ENCODE measurements around the gene METTL1.
A peak's percentile ranks its signal among the peaks of the same experiment; 100 is the strongest.

The METTL1 gene

GRCh38 chr12:57797933-57798332, 26.0 kb upstream of the METTL1 start:
- 94 to 100% methylated on average over 1 of the region's 1 CpG for WGBS, 2 experiments
- H3K9me3 ChIP-seq (ENCODE audit: control insufficient read depth, low read length): no peaks in the 10 kb centered on the region
- H3K4me1 ChIP-seq (ENCODE audit: control insufficient read depth, insufficient read depth, low read length): no peaks in the 10 kb centered on the region
- no peak overlapping the region for H3K27ac ChIP-seq (ENCODE audit: insufficient read depth, low read depth, low read length, poor library complexity, severe bottlenecking)
- no peak overlapping the region for H3K4me3 ChIP-seq (ENCODE audit: insufficient read depth, low read depth, low read length)
- H3K36me3 ChIP-seq (ENCODE audit: control insufficient read depth, insufficient read depth, low read length): peaks cover 4% of the 10 kb centered on the region
- H3K27me3 ChIP-seq (ENCODE audit: control insufficient read depth, insufficient read depth, low read length, poor library complexity, severe bottlenecking): no peaks in the 10 kb centered on the region

GRCh38 chr12:57796996-57797395, 25.1 kb upstream of the METTL1 start:
- H3K27me3 ChIP-seq (ENCODE audit: control insufficient read depth, insufficient read depth, low read length, poor library complexity, severe bottlenecking): no peaks in the 10 kb centered on the region
- WGBS, 2 experiments: 100% methylated on average over 1 of the region's 1 CpG; no CpG with 5 or more reads in 1 of the 2 experiments
- no peak overlapping the region for H3K4me3 ChIP-seq (ENCODE audit: insufficient read depth, low read depth, low read length)
- no peaks in the 10 kb centered on the region for H3K4me1 ChIP-seq (ENCODE audit: control insufficient read depth, insufficient read depth, low read length)
- H3K27ac ChIP-seq (ENCODE audit: insufficient read depth, low read depth, low read length, poor library complexity, severe bottlenecking): no peak overlapping the region
- no peaks in the 10 kb centered on the region for H3K9me3 ChIP-seq (ENCODE audit: control insufficient read depth, low read length)
- peaks cover 9% of the 10 kb centered on the region for H3K36me3 ChIP-seq (ENCODE audit: control insufficient read depth, insufficient read depth, low read length)

- no peak overlapping the region for H3K27ac ChIP-seq (ENCODE audit: insufficient read depth, low read depth, low read length, poor library complexity, severe bottlenecking)
- H3K4me1 ChIP-seq (ENCODE audit: control insufficient read depth, insufficient read depth, low read length): no peaks in the 10 kb centered on the region
- no peaks in the 10 kb centered on the region for H3K27me3 ChIP-seq (ENCODE audit: control insufficient read depth, insufficient read depth, low read length, poor library complexity, severe bottlenecking)
- H3K9me3 ChIP-seq (ENCODE audit: control insufficient read depth, low read length): no peaks in the 10 kb centered on the region
- peaks cover 16% of the 10 kb centered on the region for H3K36me3 ChIP-seq (ENCODE audit: control insufficient read depth, insufficient read depth, low read length)
- WGBS, 2 experiments: 99% methylated on average over 5 to 6 of the region's 6 CpGs
- no peak overlapping the region for H3K4me3 ChIP-seq (ENCODE audit: insufficient read depth, low read depth, low read length)
Observed at GRCh38 chr12:57795354-57795753, 23.4 kb upstream of the METTL1 start.

- 90 to 91% methylated on average over 1 of the region's 1 CpG for WGBS, 2 experiments
- Histone ChIP-seq H3K36me3 (ENCODE audit: control insufficient read depth, insufficient read depth, low read length) (peaks cover 16% of the 10 kb centered on the region), H3K27me3 (ENCODE audit: control insufficient read depth, insufficient read depth, low read length, poor library complexity, severe bottlenecking) (no peaks in the 10 kb centered on the region), H3K27ac (ENCODE audit: insufficient read depth, low read depth, low read length, poor library complexity, severe bottlenecking) (no peak overlapping the region), H3K9me3 (ENCODE audit: control insufficient read depth, low read length) (no peaks in the 10 kb centered on the region), H3K4me1 (ENCODE audit: control insufficient read depth, insufficient read depth, low read length) (no peaks in the 10 kb centered on the region), H3K4me3 (ENCODE audit: insufficient read depth, low read depth, low read length) (no peak overlapping the region)
Observed at GRCh38 chr12:57793920-57794319, 22.0 kb upstream of the METTL1 start.

GRCh38 chr12:57783861-57784260, 12.0 kb upstream of the METTL1 start:
- peaks cover 30% of the 10 kb centered on the region for H3K36me3 ChIP-seq (ENCODE audit: control insufficient read depth, insufficient read depth, low read length)
- H3K9me3 ChIP-seq (ENCODE audit: control insufficient read depth, low read length): no peaks in the 10 kb centered on the region
- H3K4me3 ChIP-seq (ENCODE audit: insufficient read depth, low read depth, low read length): no peak overlapping the region
- H3K4me1 ChIP-seq (ENCODE audit: control insufficient read depth, insufficient read depth, low read length): peaks cover 5% of the 10 kb centered on the region
- 91 to 98% methylated on average over 9 to 11 of the region's 11 CpGs for WGBS, 2 experiments
- no peak overlapping the region for H3K27ac ChIP-seq (ENCODE audit: insufficient read depth, low read depth, low read length, poor library complexity, severe bottlenecking)
- no peaks in the 10 kb centered on the region for H3K27me3 ChIP-seq (ENCODE audit: control insufficient read depth, insufficient read depth, low read length, poor library complexity, severe bottlenecking)

- Histone ChIP-seq H3K27ac (ENCODE audit: insufficient read depth, low read depth, low read length, poor library complexity, severe bottlenecking) (no peak overlapping the region), H3K9me3 (ENCODE audit: control insufficient read depth, low read length) (no peaks in the 10 kb centered on the region), H3K4me1 (ENCODE audit: control insufficient read depth, insufficient read depth, low read length) (peaks cover 5% of the 10 kb centered on the region), H3K36me3 (ENCODE audit: control insufficient read depth, insufficient read depth, low read length) (peaks cover 26% of the 10 kb centered on the region), H3K27me3 (ENCODE audit: control insufficient read depth, insufficient read depth, low read length, poor library complexity, severe bottlenecking) (no peaks in the 10 kb centered on the region), H3K4me3 (ENCODE audit: insufficient read depth, low read depth, low read length) (peak overlapping the region; percentile 86)
- WGBS, 2 experiments: 83 to 84% methylated on average over 11 to 12 of the region's 12 CpGs
Observed at GRCh38 chr12:57783466-57783801, 11.5 kb upstream of the METTL1 start.

GRCh38 chr12:57782608-57783465, 10.9 kb upstream of the METTL1 start, which contains the start of gene TSFM:
TSFM (plus strand) TSS chr12:57782787; CDS start chr12:57782802, 15 bp downstream.
- Histone ChIP-seq H3K27me3 (ENCODE audit: control insufficient read depth, insufficient read depth, low read length, poor library complexity, severe bottlenecking) (no peaks in the 10 kb centered on the region), H3K4me1 (ENCODE audit: control insufficient read depth, insufficient read depth, low read length) (peaks cover 5% of the 10 kb centered on the region), H3K4me3 (ENCODE audit: insufficient read depth, low read depth, low read length) (peak within 1 kb of the TSS; percentile 86), H3K27ac (ENCODE audit: insufficient read depth, low read depth, low read length, poor library complexity, severe bottlenecking) (no peak within 1 kb of the TSS), H3K36me3 (ENCODE audit: control insufficient read depth, insufficient read depth, low read length) (peaks cover 24% of the 10 kb centered on the region), H3K9me3 (ENCODE audit: control insufficient read depth, low read length) (no peaks in the 10 kb centered on the region)
- 3% methylated on average over 45 of the region's 45 CpGs for WGBS, 2 experiments

GRCh38 chr12:57782243-57782607, 10.3 kb upstream of the METTL1 start:
- 7 to 19% methylated on average over 3 of the region's 4 CpGs for WGBS, 2 experiments

GRCh38 chr12:57781801-57782200, 9.9 kb upstream of the METTL1 start:
- no peak overlapping the region for H3K4me3 ChIP-seq (ENCODE audit: insufficient read depth, low read depth, low read length)
- H3K9me3 ChIP-seq (ENCODE audit: control insufficient read depth, low read length): no peaks in the 10 kb centered on the region
- H3K27ac ChIP-seq (ENCODE audit: insufficient read depth, low read depth, low read length, poor library complexity, severe bottlenecking): no peak overlapping the region
- 68 to 70% methylated on average over 2 of the region's 2 CpGs for WGBS, 2 experiments
- peaks cover 20% of the 10 kb centered on the region for H3K36me3 ChIP-seq (ENCODE audit: control insufficient read depth, insufficient read depth, low read length)
- H3K27me3 ChIP-seq (ENCODE audit: control insufficient read depth, insufficient read depth, low read length, poor library complexity, severe bottlenecking): no peaks in the 10 kb centered on the region
- H3K4me1 ChIP-seq (ENCODE audit: control insufficient read depth, insufficient read depth, low read length): peaks cover 5% of the 10 kb centered on the region

More at GRCh38 chr12:57782243-57782607, 10.3 kb upstream of the METTL1 start:
- Histone ChIP-seq H3K27ac (ENCODE audit: insufficient read depth, low read depth, low read length, poor library complexity, severe bottlenecking) (no peak overlapping the region), H3K4me3 (ENCODE audit: insufficient read depth, low read depth, low read length) (no peak overlapping the region), H3K9me3 (ENCODE audit: control insufficient read depth, low read length) (no peaks in the 10 kb centered on the region), H3K27me3 (ENCODE audit: control insufficient read depth, insufficient read depth, low read length, poor library complexity, severe bottlenecking) (no peaks in the 10 kb centered on the region), H3K4me1 (ENCODE audit: control insufficient read depth, insufficient read depth, low read length) (peaks cover 5% of the 10 kb centered on the region), H3K36me3 (ENCODE audit: control insufficient read depth, insufficient read depth, low read length) (peaks cover 24% of the 10 kb centered on the region)

GRCh38 chr12:57781244-57781643, 9.3 kb upstream of the METTL1 start:
- H3K27ac ChIP-seq (ENCODE audit: insufficient read depth, low read depth, low read length, poor library complexity, severe bottlenecking): no peak overlapping the region
- H3K27me3 ChIP-seq (ENCODE audit: control insufficient read depth, insufficient read depth, low read length, poor library complexity, severe bottlenecking): no peaks in the 10 kb centered on the region
- 84 to 92% methylated on average over 3 of the region's 3 CpGs for WGBS, 2 experiments
- no peak overlapping the region for H3K4me3 ChIP-seq (ENCODE audit: insufficient read depth, low read depth, low read length)
- H3K36me3 ChIP-seq (ENCODE audit: control insufficient read depth, insufficient read depth, low read length): peaks cover 14% of the 10 kb centered on the region
- H3K4me1 ChIP-seq (ENCODE audit: control insufficient read depth, insufficient read depth, low read length): peaks cover 5% of the 10 kb centered on the region
- no peaks in the 10 kb centered on the region for H3K9me3 ChIP-seq (ENCODE audit: control insufficient read depth, low read length)

Data from ectodermal cell (in vitro differentiated cells).